GM12878 (cell line): ENCODE measurements around the gene PCF11. TPM values are rescaled to one million over a fixed set of nuclear protein-coding genes. Genes with fewer than 3 reads are reported as not detected.
A peak's percentile ranks its signal among the peaks of the same experiment; 100 is the strongest.

Experiments
- ATAC-seq: fragments of 200-7000 bp; cut with Tn5 transposase; 3 replicates; pipeline ENCODE4 v1.9.1; 2020; ENCODE audit warnings: mild to moderate bottlenecking, moderate library complexity
- BruUV-seq: library from RNA; stranded (reverse); fragments of 400-500 nt; replicated peaks from 2 replicates; lab custom pipeline; 2021; lab: Mats Ljungman, UMichigan
- CTCF ChIA-PET: fragments of 300-600 bp; sonication (Branson Sonifier 250); formaldehyde crosslinking; extraction: SDS; loops from one replicate; lab custom pipeline; 2021; ENCODE audit warnings: inconsistent platforms; lab: Yijun Ruan, JAX
- POLR2A ChIA-PET: fragments of 350-600 bp; formaldehyde crosslinking; extraction: SDS; loops from one replicate; lab custom pipeline; 2021; ENCODE audit warnings: inconsistent platforms; lab: Charles Lee
- RAD21 ChIA-PET: fragments of 300-600 bp; sonication (Branson Sonifier 250); formaldehyde crosslinking; loops from one replicate; lab custom pipeline; 2023; ENCODE audit warnings: antibody characterized with exemption; ENCODE audit not compliant: unreplicated experiment; lab: Charles Lee
- SMC1A ChIA-PET: fragments of 300-600 bp; sonication (Branson Sonifier 250); formaldehyde crosslinking; loops from one replicate; lab custom pipeline; 2023; ENCODE audit not compliant: unreplicated experiment, uncharacterized antibody; lab: Charles Lee
- DNase-seq: peaks from one replicate; pipeline ENCODE4 v3.0.0-alpha.2; 2011; ENCODE audit warnings: low read depth, low spot score
- FAIRE-seq: peaks from 3 replicates; lab custom pipeline; 2011; peaks lifted over from hg19 to GRCh38; lab: Jason Lieb, UNC
- H2AFZ ChIP-seq: 2 replicates; pipeline ENCODE4 v1.6.0; 2011; ENCODE audit warnings: low read depth, low read length, control low read depth; ENCODE audit not compliant: control insufficient read depth
- H3K27ac ChIP-seq: 2 replicates; pipeline ENCODE4 v1.5.1; 2011; ENCODE audit warnings: control low read depth; ENCODE audit not compliant: control insufficient read depth, insufficient read depth
- H3K27me3 ChIP-seq, 2 experiments: replicated peaks in 1 of 2; 2 replicates each; pipeline versions ENCODE4 v1.6.0 to v1.6.1; 2011; ENCODE audit warnings: low read length in 1 of 2; ENCODE audit not compliant: control insufficient read depth in 2 of 2, insufficient read depth in 2 of 2
- H3K36me3 ChIP-seq, 2 experiments: 2 replicates each; pipeline ENCODE4 v1.5.1; 2011; ENCODE audit warnings: low read length in 1 of 2; ENCODE audit not compliant: control insufficient read depth in 2 of 2, insufficient read depth in 2 of 2
- H3K4me1 ChIP-seq: 2 replicates; pipeline ENCODE4 v1.6.1; 2011; ENCODE audit warnings: mild to moderate bottlenecking, low read length, moderate library complexity, mixed read lengths; ENCODE audit not compliant: control insufficient read depth, insufficient read depth
- H3K4me2 ChIP-seq: 2 replicates; pipeline ENCODE4 v1.6.0; 2011; ENCODE audit warnings: control low read depth; ENCODE audit not compliant: control insufficient read depth, insufficient read depth
- H3K4me3 ChIP-seq: fragments of 200-600 bp; sonication (generic); 2 replicates; pipeline ENCODE4 v1.5.1; 2016
- H3K79me2 ChIP-seq: 2 replicates; pipeline ENCODE4 v1.6.0; 2011; ENCODE audit warnings: low read length; ENCODE audit not compliant: control insufficient read depth, insufficient read depth
- H3K9ac ChIP-seq: 2 replicates; pipeline ENCODE4 v1.8.0; 2011; ENCODE audit warnings: low read length, control low read depth, mixed read lengths; ENCODE audit not compliant: control insufficient read depth, insufficient read depth
- H3K9me3 ChIP-seq: replicated peaks from 3 replicates; pipeline ENCODE4 v1.5.1; 2011; ENCODE audit warnings: mild to moderate bottlenecking, low read length; ENCODE audit not compliant: control insufficient read depth, insufficient read depth
- H4K20me1 ChIP-seq: 2 replicates; pipeline ENCODE4 v1.6.0; 2011; ENCODE audit not compliant: control insufficient read depth, insufficient read depth
- POU2F2 ChIP-seq: IDR thresholded peaks from 3 replicates; pipeline ENCODE4 v1.6.1; 2011; ENCODE audit warnings: low read depth, mild to moderate bottlenecking, low read length, borderline replicate concordance
- RAD51 ChIP-seq: fragments of 450-650 bp; IDR thresholded peaks from 2 replicates; pipeline ENCODE4 v1.6.1; 2016; ENCODE audit warnings: moderate library complexity, mild to moderate bottlenecking, inconsistent platforms
- TARDBP ChIP-seq: IDR thresholded peaks from 2 replicates; pipeline ENCODE4 v1.6.1; 2016; ENCODE audit warnings: borderline replicate concordance
- TCF7 ChIP-seq: IDR thresholded peaks from 2 replicates; pipeline ENCODE4 v1.6.1; 2014; ENCODE audit warnings: antibody characterized with exemption, borderline replicate concordance
- WGBS: methylation state at CpG from one replicate; pipeline ENCODE4 v1.1.6; 2016; ENCODE audit warnings: low lambda C conversion rate; ENCODE audit not compliant: insufficient replicate concordance, insufficient coverage; ENCODE audit errors: missing lambda C conversion rate; 5-methylcytosine and 5-hydroxymethylcytosine counted together
- in situ Hi-C: fragments of 300-500 bp; cut with MboI; formaldehyde crosslinking; loops from 9 replicates; pipeline ENCODE4 v1.14.3; 2018; ENCODE audit warnings: mixed read lengths
- intact Hi-C: fragments of 100-400 bp; cut with micrococcal nuclease; formaldehyde crosslinking; loops from one replicate; pipeline ENCODE4 v1.14.2; 2022; ENCODE audit not compliant: unreplicated experiment
- polyA plus RNA-seq, 11 experiments: library from polyadenylated mRNA; depleted of rRNA in 4 of 11; unstranded in 6 of 11; stranded (reverse) in 5 of 11; fragments of >200 nt; fragmentation: Nextera tagmentation in 4 of 11; fragmentation: Illumina TruSeq in 1 of 11; extraction: Ambion mirVana in 4 of 11; extraction: Trizol in 1 of 11; gene quantifications; 1 replicate in 1 of 11; 2 replicates in 10 of 11; pipeline versions ENCODE4 v1.2.1 to v1.2.3, GENCODE V29; 2011 to 2016; ENCODE audit warnings: inconsistent platforms in 2 of 11, missing spikeins in 2 of 11, low read depth in 1 of 11
- total RNA-seq, 4 experiments: library from RNA; depleted of rRNA in 3 of 4; stranded (reverse); fragments of >200 nt in 3 of 4; fragmentation: Illumina TruSeq in 1 of 4; extraction: Trizol in 1 of 4; gene quantifications; 2 replicates each; pipeline versions ENCODE4 v1.2.1 to v1.2.3, GENCODE V29; 2013 to 2021
- TF ChIP-seq, protein P1 (sequence below): fragments of 450-650 bp; IDR thresholded peaks from 2 replicates; pipeline ENCODE4 v1.6.1; 2017; ENCODE audit warnings: antibody characterized with exemption, mild to moderate bottlenecking, moderate library complexity

The PCF11 gene
- total and polyA plus RNA-seq, 10 of the 15 experiments (the other 5 are each of a cell fraction or from before 2014, with no cell fraction given), result 9.2 to 90.4 (median 48.0) TPM

DNA sequence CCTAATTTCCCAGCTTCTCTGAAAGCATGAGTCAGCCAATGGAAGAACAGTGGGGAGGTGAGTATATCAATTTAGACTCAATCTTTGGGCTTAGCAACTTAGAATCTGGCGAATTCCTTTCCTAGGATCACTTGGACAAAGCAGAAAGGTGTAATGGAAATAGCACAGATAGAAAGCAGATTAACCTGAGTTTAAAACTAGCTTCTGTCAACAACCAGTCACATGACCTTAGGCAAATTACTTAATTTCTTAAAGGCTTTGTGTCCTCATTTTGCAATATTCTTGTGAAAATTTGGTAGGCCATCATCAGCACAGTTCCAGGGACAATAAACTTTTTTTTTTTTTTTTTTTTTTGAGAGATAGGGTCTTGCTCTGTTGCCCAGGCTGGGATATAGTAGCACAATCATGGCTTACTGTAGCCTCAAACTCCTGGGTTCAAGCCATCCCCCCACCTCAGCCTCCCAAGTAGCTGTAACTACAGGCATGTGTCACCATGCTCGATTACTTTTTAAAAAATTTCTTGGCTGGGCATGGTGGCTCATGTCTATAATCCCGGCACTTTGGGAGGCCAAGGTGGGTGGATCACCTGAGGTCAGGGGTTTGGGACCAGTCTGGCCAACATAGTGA is 40.8 kb upstream of the PCF11 start:
- Histone ChIP-seq H3K27me3 (no peaks in the 10 kb centered on the region), H3K27ac (no peak overlapping the region), H3K79me2 (no peaks in the 10 kb centered on the region), H3K36me3 (no peaks in the 10 kb centered on the region), H3K4me3 (no peak overlapping the region), H3K4me1 (peaks cover 12% of the 10 kb centered on the region), H3K9me3 (no peaks in the 10 kb centered on the region), H3K9ac (no peak overlapping the region), H2AFZ (no peak overlapping the region), H4K20me1 (no peaks in the 10 kb centered on the region), H3K4me2 (peak overlapping the region; percentile 76; the same call in 1 of the 2 replicates)
- in situ Hi-C loops, result no loop called here
- RAD21 ChIA-PET, result interaction anchor here (1.2 to 4.1 kb wide), 7 partner anchors 32 to 168 kb away, joined by 3 to 21 read pairs (median 4); partner anchors contain the start of genes PCF11 and RAB30
- POLR2A ChIA-PET, result interaction anchor here (0.6 to 3.7 kb wide), 3 partner anchors 23 to 848 kb away, joined by 3 to 23 read pairs (median 3); partner anchors contain the start of gene PCF11
- no peak for DNase-seq
- intact Hi-C loops, result loop anchor here (2.0 kb wide), 1 partner anchor 41 kb away; the partner anchor contains the start of gene PCF11
- SMC1A ChIA-PET, result interaction anchor here (0.6 to 3.3 kb wide), 20 partner anchors 9 to 378 kb away, joined by 3 to 13 read pairs (median 4); partner anchors contain the start of genes PCF11 and RAB30
- TF ChIP-seq POU2F2 (no peak), RAD51 (peak; percentile 53; the same call in 1 of the 2 replicates), TARDBP (no peak), TCF7 (no peak)
- TF ChIP-seq, protein P1, sequence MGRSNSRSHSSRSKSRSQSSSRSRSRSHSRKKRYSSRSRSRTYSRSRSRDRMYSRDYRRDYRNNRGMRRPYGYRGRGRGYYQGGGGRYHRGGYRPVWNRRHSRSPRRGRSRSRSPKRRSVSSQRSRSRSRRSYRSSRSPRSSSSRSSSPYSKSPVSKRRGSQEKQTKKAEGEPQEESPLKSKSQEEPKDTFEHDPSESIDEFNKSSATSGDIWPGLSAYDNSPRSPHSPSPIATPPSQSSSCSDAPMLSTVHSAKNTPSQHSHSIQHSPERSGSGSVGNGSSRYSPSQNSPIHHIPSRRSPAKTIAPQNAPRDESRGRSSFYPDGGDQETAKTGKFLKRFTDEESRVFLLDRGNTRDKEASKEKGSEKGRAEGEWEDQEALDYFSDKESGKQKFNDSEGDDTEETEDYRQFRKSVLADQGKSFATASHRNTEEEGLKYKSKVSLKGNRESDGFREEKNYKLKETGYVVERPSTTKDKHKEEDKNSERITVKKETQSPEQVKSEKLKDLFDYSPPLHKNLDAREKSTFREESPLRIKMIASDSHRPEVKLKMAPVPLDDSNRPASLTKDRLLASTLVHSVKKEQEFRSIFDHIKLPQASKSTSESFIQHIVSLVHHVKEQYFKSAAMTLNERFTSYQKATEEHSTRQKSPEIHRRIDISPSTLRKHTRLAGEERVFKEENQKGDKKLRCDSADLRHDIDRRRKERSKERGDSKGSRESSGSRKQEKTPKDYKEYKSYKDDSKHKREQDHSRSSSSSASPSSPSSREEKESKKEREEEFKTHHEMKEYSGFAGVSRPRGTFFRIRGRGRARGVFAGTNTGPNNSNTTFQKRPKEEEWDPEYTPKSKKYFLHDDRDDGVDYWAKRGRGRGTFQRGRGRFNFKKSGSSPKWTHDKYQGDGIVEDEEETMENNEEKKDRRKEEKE, result no peak
- CTCF ChIA-PET, result interaction anchor here (0.7 to 1.6 kb wide), 6 partner anchors 27 to 221 kb away, joined by 3 to 6 read pairs (median 4); no protein-coding TSS in a partner anchor
- WGBS, result 93% methylated on average over 3 of the region's 3 CpGs
- FAIRE-seq, result no peak
- no TSS peak for BruUV-seq
- ATAC-seq, result no peak
